HepG2 (cell line): ENCODE data around the gene ISOC2.

Source experiments
- MAX ChIP-seq: IDR thresholded peaks from 2 replicates; pipeline ENCODE4 v1.6.1; 2012; ENCODE audit warnings: inconsistent platforms
- NR3C1 ChIP-seq: sonication (generic); formaldehyde crosslinking; IDR thresholded peaks from 2 replicates; pipeline ENCODE4 v1.4.0; 2020; ENCODE audit warnings: missing genetic modification reagents
- REST ChIP-seq, 2 experiments: IDR thresholded peaks; 2 replicates each; pipeline ENCODE4 v1.6.1; 2011 to 2012; ENCODE audit warnings: low read length in 2 of 2, borderline replicate concordance in 1 of 2, low read depth in 1 of 2, mild to moderate bottlenecking in 1 of 2, moderate library complexity in 1 of 2
- SPEN ChIP-seq: sonication (generic); formaldehyde crosslinking; IDR thresholded peaks from 2 replicates; pipeline ENCODE4 v1.5.1; 2020; ENCODE audit warnings: low read depth, mild to moderate bottlenecking, missing genetic modification reagents
- STAT5B ChIP-seq: sonication (generic); formaldehyde crosslinking; IDR thresholded peaks from 2 replicates; pipeline ENCODE4 v1.4.0; 2020; ENCODE audit warnings: missing genetic modification reagents
- ZBTB26 ChIP-seq: IDR thresholded peaks from 2 replicates; pipeline ENCODE4 v1.6.1; 2016; ENCODE audit warnings: missing compliant biosample characterization, missing genetic modification reagents, borderline replicate concordance
- ZHX1 ChIP-seq: sonication (generic); formaldehyde crosslinking; IDR thresholded peaks from 2 replicates; pipeline ENCODE4 v1.8.1; 2022; ENCODE audit warnings: low read depth, mild to moderate bottlenecking, missing genetic modification reagents
- ZNF138 ChIP-seq: sonication (generic); formaldehyde crosslinking; IDR thresholded peaks from 2 replicates; pipeline ENCODE4 v1.5.0; 2020; ENCODE audit warnings: mild to moderate bottlenecking, low read depth, missing genetic modification reagents
- ZNF317 ChIP-seq: sonication (generic); formaldehyde crosslinking; IDR thresholded peaks from 2 replicates; pipeline ENCODE4 v1.5.0; 2020; ENCODE audit warnings: mild to moderate bottlenecking, missing genetic modification reagents
- ZNF772 ChIP-seq: sonication (generic); formaldehyde crosslinking; IDR thresholded peaks from 2 replicates; pipeline ENCODE4 v1.5.0; 2020; ENCODE audit warnings: mild to moderate bottlenecking, missing genetic modification reagents
- ZNF773 ChIP-seq: sonication (generic); formaldehyde crosslinking; IDR thresholded peaks from 2 replicates; pipeline ENCODE4 v1.4.0; 2020; ENCODE audit warnings: missing genetic modification reagents, borderline replicate concordance

GRCh38 chr19:55449469-55449868 lies 12.0 kb downstream of the ISOC2 start:
- TF ChIP-seq SPEN (no peak), ZHX1 (CRISPR knock-in tag) (no peak), STAT5B (CRISPR knock-in tag) (no peak), ZBTB26 (no peak), ZNF772 (CRISPR knock-in tag) (no peak), ZNF317 (no peak), NR3C1 (CRISPR knock-in tag) (no peak), ZNF773 (CRISPR knock-in tag) (no peak), REST (IDR thresholded peaks at IDR 0.05; ENCODE audit: borderline replicate concordance in 1 of 2, low read depth in 1 of 2, low read length in 2 of 2) (no peak), ZNF138 (no peak), MAX (no peak)
